ENCODE data around the gene E2F8.
A peak's percentile ranks its signal among the peaks of the same experiment; 100 is the strongest.

E2F8 gene

GRCh38 chr11:19187833-19188258 lies 52.9 kb downstream of the E2F8 start:
- no peak for DNase-seq (ENCODE audit: low read depth, low spot score)

GRCh38 chr11:19187114-19187832 lies 53.5 kb downstream of the E2F8 start:
- DNase-seq (ENCODE audit: low read depth, low spot score): peak; percentile 31

GRCh38 chr11:19185516-19186052 lies 55.2 kb downstream of the E2F8 start:
- DNase-seq (ENCODE audit: low read depth, low spot score): no peak

GRCh38 chr11:19185036-19185435 lies 55.7 kb downstream of the E2F8 start:
- no peak for DNase-seq (ENCODE audit: low read depth, low spot score)

GRCh38 chr11:19183646-19184045 lies 57.1 kb downstream of the E2F8 start:
- DNase-seq (ENCODE audit: low read depth, low spot score): no peak

- DNase-seq (ENCODE audit: low read depth, low spot score): no peak
Observed at GRCh38 chr11:19181531-19182261, 59.0 kb downstream of the E2F8 start.

GRCh38 chr11:19176629-19177186 lies 64.0 kb downstream of the E2F8 start:
- no peak for DNase-seq (ENCODE audit: low read depth, low spot score)

Data from smooth muscle cell of the brain vasculature (primary cell).